ENCODE data around the gene TMEM61. TPM values are rescaled to one million over a fixed set of nuclear protein-coding genes. Genes with fewer than 3 reads are reported as not detected.

Gene TMEM61
- total and polyA plus RNA-seq, 2 of the 8 experiments (the other 6 are each of a cell fraction or from before 2014, with no cell fraction given) = 0.54 to 1.4 TPM

DNA sequence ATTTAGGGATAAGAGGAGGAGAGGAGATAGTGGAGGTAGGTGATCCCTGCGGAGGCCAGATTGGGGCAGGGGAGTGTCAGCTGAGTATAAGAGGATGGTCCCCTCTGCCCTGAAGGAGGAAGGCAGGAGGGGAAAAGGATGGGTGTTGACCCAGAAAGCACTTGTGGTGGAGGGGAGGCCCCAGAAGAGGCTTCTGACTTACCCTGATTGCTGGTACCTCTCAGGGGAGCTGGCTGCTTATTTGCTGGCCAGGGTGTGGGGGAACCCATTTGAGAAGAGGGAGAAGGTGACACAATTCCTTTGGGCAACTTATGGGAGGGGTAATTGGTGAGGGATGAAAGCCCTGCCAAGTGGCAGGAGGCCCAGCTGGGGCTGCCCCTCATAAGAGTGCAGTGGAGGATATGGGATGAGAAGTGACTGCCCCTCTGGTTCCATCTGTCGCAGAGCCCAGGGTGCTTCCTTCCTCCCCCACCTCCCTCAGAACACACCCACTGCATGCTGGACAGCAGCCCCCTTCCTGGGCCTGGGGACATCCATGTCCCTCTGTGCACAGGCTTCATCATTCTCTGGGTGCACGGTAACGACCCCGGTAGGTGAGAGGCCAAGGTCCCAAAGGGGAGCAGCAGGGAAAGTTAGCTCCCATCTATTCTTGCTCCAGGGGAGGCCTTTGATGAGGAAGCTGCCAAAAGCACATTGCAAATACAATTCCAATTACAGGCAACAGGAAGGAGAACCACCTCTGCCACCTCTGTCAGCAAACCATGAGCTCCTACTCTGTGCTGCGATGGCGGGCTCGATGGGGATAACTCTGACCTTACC, 57.5 kb downstream of the TMEM61 start (continued):
- no peak for TF ChIP-seq SIN3A (conservative IDR thresholded peaks at IDR 0.05 in 1 of 2, IDR thresholded peaks at IDR 0.05 in 1 of 2; ENCODE audit: low read depth in 1 of 2, low read length in 2 of 2)
- no peak for TF ChIP-seq POLR2AphosphoS5 (IDR thresholded peaks at IDR 0.05; ENCODE audit: low read depth, low read length)
- TF ChIP-seq CBX8 (IDR thresholded peaks at IDR 0.05; ENCODE audit: borderline replicate concordance, low read depth, low read length) = no peak
- no peak for TF ChIP-seq KDM5A (IDR thresholded peaks at IDR 0.05; ENCODE audit: low read length)
- TF ChIP-seq JUN (IDR thresholded peaks at IDR 0.05; ENCODE audit: low read depth, low read length) = no peak
- no peak for TF ChIP-seq USF2 (IDR thresholded peaks at IDR 0.05; ENCODE audit: low read length)
- no peak for TF ChIP-seq SUZ12 (IDR thresholded peaks at IDR 0.05; ENCODE audit: low read length)
- no peak for TF ChIP-seq RFX5 (IDR thresholded peaks at IDR 0.05; ENCODE audit: borderline replicate concordance, low read depth, low read length)

Data from H1 (cell line).